Limb (tissue), 2 donors: ENCODE measurements around the gene PACS1.

Experiments
- DNase-seq, 2 donors: peaks; one replicate each; pipeline ENCODE4 v3.0.0-alpha.2; 2016; ENCODE audit errors: extremely low spot score in 2 of 2

PACS1 gene

GRCh38 chr11:66224226-66224855 is 154.3 kb downstream of the PACS1 start:
- no peak for DNase-seq

GRCh38 chr11:66225066-66225465 is 155.0 kb downstream of the PACS1 start:
- no peak for DNase-seq

DNA sequence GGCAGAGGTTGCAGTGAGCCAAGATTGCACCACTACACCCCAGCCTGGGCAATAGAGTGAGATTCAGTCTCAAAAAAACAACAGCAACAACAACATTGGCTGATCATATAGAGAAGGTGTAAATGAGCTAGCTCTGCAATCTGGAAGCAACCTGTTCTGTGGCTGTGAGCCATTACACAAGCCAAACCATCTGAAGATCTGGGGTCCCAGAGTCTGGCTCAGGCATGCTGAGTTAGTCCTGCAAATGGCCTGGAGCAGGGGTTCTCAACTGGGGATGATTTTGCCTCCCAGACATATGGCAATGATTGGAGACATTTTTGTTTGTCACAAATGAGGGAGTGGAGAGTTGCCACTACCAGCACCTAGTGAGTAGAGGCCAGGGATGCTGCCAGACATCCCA is 156.0 kb downstream of the PACS1 start:
- no peak for DNase-seq

DNA sequence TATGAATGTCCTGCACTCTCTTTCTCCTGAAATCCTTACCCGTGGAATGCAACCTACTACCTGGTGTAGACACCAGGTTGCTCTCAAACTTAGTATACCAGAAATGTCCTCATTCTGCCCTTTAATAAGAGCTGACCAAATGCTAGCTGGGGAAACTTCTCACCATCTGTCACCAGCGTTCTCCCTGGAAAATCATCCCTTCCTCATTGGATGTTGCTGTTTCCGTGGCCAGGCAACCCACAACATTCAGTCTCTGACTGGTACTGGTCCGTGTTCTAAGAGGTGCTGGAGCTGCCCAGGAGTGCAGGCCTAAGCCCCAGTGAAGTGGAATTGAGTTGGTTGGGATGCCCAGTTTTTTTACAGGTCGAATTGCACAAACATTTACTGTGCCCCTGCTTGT is 157.6 kb downstream of the PACS1 start:
- no peak for DNase-seq

DNA sequence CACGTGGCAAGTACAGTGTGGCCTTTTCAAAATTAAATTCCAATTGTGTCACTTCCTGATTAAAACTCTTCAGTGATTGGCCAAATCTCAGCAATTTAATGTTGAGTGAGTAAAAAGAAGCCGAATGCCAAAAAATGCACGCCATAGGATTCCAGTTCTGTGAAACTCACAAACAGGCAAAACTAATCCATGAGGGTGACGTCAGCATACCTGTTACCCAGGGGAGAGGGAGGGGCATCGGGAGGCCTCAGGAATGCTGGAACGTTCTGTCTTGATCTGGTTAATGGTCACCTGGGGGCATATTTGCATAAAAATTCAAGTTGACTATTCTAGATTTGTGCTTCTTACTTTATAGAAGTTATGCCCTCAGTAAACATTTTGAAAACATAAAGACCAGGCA is 158.4 kb downstream of the PACS1 start:
- no peak for DNase-seq

DNA sequence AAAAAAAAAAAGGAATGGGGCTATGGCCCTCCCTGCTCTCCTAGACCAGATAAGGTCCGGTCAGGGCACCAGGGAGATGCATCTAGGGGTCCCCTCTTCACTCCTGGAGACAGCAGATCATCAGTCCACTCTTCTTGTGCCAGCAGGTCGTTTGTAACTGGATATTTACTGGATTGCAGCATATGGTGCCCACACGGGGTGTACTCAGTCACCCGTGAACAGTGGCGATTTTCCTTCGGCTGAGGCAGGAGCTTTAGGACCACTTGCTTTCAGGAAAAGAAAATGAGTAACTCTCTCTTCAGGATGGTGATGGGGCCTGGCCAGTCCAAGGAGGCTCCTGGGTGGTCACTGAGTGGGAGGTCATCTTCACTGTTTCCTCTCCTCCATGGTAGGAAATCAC is 160.1 kb downstream of the PACS1 start:
- no peak for DNase-seq

- no peak for DNase-seq
These were observed 160.9 kb downstream of the PACS1 start for GRCh38 chr11:66230978-66231377.

DNA sequence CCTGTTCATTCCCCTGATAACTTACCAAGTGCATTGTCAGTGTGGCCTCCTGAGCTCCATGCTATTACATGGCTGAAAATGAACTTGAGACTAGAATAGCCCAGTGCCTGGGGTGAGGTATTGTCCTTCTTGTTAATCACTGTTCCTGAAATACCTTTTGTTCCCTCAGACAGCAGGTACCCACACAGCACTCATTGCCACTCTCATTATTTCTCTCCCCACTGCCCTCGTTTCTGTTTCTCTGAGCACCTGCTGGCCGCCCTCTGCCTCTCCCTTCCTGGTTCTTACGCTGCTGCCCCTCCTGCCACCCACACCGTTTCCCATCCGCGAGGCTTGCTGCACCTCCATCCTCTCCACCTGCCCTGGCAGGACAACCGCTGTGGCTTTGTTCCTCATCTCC is 161.5 kb downstream of the PACS1 start:
- DNase-seq = no peak

GRCh38 chr11:66232769-66233168 is 162.7 kb downstream of the PACS1 start:
- no peak for DNase-seq

DNA sequence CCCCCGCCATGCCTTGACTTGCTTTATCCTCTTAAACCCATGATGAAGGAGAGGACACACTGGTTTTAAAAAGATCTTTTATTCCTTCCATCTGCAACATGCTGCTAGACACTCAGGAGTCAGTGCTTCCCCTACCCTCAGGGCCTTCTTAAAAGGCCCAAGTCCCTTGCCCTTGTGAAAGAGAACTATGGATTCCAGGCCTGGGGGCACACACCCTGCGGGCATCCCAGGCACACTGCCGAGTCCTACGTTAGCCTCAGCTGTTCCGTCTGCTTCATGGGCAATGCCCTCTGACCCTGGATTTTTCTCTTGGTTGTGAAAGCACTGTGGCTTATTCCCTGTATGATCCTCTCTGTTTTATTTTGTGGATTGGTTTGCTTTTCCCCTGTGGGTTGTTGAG is 163.2 kb downstream of the PACS1 start:
- no peak for DNase-seq

DNA sequence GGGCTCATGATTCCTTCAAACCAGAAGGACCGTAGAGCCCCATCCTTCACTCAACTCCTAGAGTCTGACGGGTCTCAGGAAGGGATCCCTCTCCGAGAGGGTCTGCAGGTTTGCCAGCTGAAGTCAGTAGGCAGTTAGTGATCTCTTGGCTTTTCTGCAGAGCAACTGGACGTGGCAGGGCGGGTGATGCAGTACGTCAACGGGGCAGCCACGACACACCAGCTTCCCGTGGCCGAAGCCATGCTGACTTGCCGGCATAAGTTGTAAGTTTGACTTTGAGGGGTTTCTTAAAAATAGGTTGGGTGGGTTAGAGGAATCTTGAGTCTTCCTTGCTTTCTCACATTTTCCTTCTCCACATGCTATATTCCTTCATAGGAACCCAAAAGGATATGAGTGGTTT is 165.1 kb downstream of the PACS1 start:
- no peak for DNase-seq

DNA sequence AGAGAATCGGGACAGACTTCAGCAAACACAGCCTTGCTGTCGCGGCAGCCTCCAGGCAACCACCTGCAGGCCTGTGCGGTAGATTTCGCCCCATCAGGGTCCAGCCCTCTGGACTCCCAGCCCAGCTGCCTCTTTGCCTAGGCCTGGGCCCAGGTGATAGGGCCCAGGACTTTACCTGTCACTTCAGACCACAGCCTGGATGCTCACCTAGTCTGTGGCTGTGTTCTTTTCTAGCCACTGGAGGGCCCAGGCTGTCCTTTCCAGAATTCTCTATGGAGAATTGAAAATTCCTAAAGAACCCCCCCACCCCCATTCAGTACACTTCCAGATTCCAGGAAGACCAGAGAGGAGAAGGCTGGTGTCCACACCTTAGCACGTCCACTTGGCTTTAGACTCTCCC is 167.8 kb downstream of the PACS1 start:
- no peak for DNase-seq

DNA sequence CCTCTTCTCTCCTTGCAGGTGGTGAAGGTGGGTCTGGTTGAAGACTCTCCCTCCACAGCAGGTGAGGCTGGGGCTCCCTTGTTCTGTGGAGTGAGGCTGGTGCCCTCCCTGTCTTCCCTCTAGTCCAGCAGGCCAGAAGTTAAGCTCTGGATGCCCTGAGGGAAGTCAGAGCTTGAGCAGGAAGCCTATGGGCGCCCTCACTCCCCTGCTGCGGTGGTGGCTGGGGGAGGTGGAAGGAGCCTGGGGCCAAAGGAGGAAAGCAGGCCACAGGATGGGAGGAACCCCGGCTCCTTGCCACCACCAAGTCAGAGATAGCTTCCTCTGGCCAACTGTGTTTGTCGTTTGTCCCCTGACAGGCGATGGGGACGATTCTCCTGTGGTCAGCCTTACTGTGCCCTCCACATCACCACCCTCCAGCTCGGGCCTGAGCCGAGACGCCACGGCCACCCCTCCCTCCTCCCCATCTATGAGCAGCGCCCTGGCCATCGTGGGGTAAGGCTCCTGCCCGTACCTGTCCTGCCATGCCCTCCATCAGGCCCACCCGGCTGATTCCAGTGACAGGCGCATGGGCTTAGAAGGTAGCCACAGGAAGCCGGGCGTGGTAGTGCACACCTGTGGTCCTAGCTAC is 168.8 kb downstream of the PACS1 start:
- no peak for DNase-seq

- no peak for DNase-seq
These were observed 169.4 kb downstream of the PACS1 start for GRCh38 chr11:66239511-66239910.

- no peak for DNase-seq
These were observed 170.1 kb downstream of the PACS1 start for GRCh38 chr11:66239998-66240780.

- no peak for DNase-seq
These were observed 170.7 kb downstream of the PACS1 start for GRCh38 chr11:66240781-66241136.

GRCh38 chr11:66242095-66242765 is 172.2 kb downstream of the PACS1 start:
- DNase-seq = no peak

- no peak for DNase-seq
These were observed 173.9 kb downstream of the PACS1 start for GRCh38 chr11:66243782-66244535.

GRCh38 chr11:66247295-66247694 is 177.2 kb downstream of the PACS1 start:
- no peak for DNase-seq

- DNase-seq = no peak
These were observed 177.7 kb downstream of the PACS1 start for GRCh38 chr11:66247801-66248200.

GRCh38 chr11:66248903-66249302 is 178.8 kb downstream of the PACS1 start:
- DNase-seq = no peak

GRCh38 chr11:66251809-66252208 is 181.7 kb downstream of the PACS1 start:
- no peak for DNase-seq
